SK-N-SH (cell line): ENCODE data around the gene NUAK1. TPM values are rescaled to one million over a fixed set of nuclear protein-coding genes. Genes with fewer than 3 reads are reported as not detected.

ENCODE experiments used
- CTCF ChIA-PET: fragments of 300-600, 350-600 bp; formaldehyde crosslinking; extraction: SDS; loops from one replicate; lab custom pipeline; 2021; lab: Yijun Ruan, JAX
- POLR2A ChIA-PET: fragments of 350-600 bp; sonication (Branson Sonifier 250); formaldehyde crosslinking; extraction: SDS; loops from one replicate; lab custom pipeline; 2020; ENCODE audit warnings: antibody characterized with exemption, inconsistent platforms; lab: Yijun Ruan, JAX
- DNase-seq: peaks from one replicate; pipeline ENCODE4 v3.0.0; 2012
- H2AFZ ChIP-seq: fragments of 200-600 bp; sonication (generic); 2 replicates; pipeline ENCODE4 v1.8.1; 2016; ENCODE audit warnings: antibody characterized with exemption, mild to moderate bottlenecking, low read depth
- H3F3A ChIP-seq: fragments of 200-600 bp; sonication (generic); replicated peaks from 2 replicates; pipeline ENCODE3; 2016; ENCODE audit warnings: antibody characterized with exemption, mild to moderate bottlenecking; ENCODE audit not compliant: insufficient read depth
- H3K27ac ChIP-seq, 2 experiments: fragments of 200-500 bp in 1 of 2; fragments of 200-600 bp in 1 of 2; sonication (Bioruptor generic) in 1 of 2; sonication (generic), shearing (Covaris generic) in 1 of 2; 2 replicates each; pipeline versions ENCODE4 v1.5.1 to v1.6.1; 2014 to 2016; ENCODE audit warnings: low read depth in 2 of 2, inconsistent platforms in 1 of 2, low read length in 1 of 2, mild to moderate bottlenecking in 1 of 2, mixed read lengths in 1 of 2
- H3K27me3 ChIP-seq: fragments of 200-600 bp; sonication (generic), shearing (Covaris generic); 2 replicates; pipeline ENCODE4 v1.6.1; 2016; ENCODE audit warnings: mixed run types; ENCODE audit not compliant: insufficient read depth
- H3K36me3 ChIP-seq, 2 experiments: fragments of 200-500 bp in 1 of 2; fragments of 200-600 bp in 1 of 2; sonication (Bioruptor generic) in 1 of 2; sonication (generic) in 1 of 2; replicated peaks in 1 of 2; 2 replicates each; pipeline versions ENCODE3 to v1.5.1; 2014 to 2016; ENCODE audit warnings: low read length in 1 of 2, mild to moderate bottlenecking in 1 of 2; ENCODE audit not compliant: insufficient read depth in 2 of 2, control insufficient read depth in 1 of 2
- H3K4me1 ChIP-seq, 2 experiments: fragments of 200-500 bp in 1 of 2; fragments of 200-600 bp in 1 of 2; sonication (Bioruptor generic) in 1 of 2; sonication (generic), shearing (Covaris generic) in 1 of 2; 2 replicates each; pipeline versions ENCODE4 v1.5.1 to v1.6.1; 2014 to 2016; ENCODE audit warnings: low read depth in 1 of 2, low read length in 1 of 2, mixed run types in 1 of 2; ENCODE audit not compliant: insufficient read depth in 2 of 2, control insufficient read depth in 1 of 2
- H3K4me2 ChIP-seq: fragments of 200-600 bp; sonication (generic), shearing (Covaris generic); 2 replicates; pipeline ENCODE4 v1.6.1; 2017; ENCODE audit warnings: mixed run types
- H3K4me3 ChIP-seq, 2 experiments: fragments of 200-500 bp in 1 of 2; fragments of 200-600 bp in 1 of 2; sonication (Bioruptor generic) in 1 of 2; sonication (generic), shearing (Covaris generic) in 1 of 2; 2 replicates each; pipeline versions ENCODE4 v1.5.1 to v1.8.1; 2014 to 2016; ENCODE audit warnings: low read depth in 2 of 2, inconsistent platforms in 1 of 2, low read length in 1 of 2, mild to moderate bottlenecking in 1 of 2, mixed read lengths in 1 of 2, moderate library complexity in 1 of 2
- H3K79me2 ChIP-seq: fragments of 200-600 bp; sonication (generic); 2 replicates; pipeline ENCODE4 v1.8.1; 2017; ENCODE audit warnings: mild to moderate bottlenecking; ENCODE audit not compliant: insufficient read depth
- H3K9ac ChIP-seq: fragments of 200-600 bp; sonication (generic); 2 replicates; pipeline ENCODE4 v1.6.1; 2017; ENCODE audit warnings: mixed run types
- H3K9me2 ChIP-seq: fragments of 200-600 bp; sonication (generic); 2 replicates; pipeline ENCODE4 v1.6.1; 2017; ENCODE audit warnings: mixed run types
- H3K9me3 ChIP-seq: fragments of 200-600 bp; sonication (generic); 2 replicates; pipeline ENCODE4 v1.6.1; 2017; ENCODE audit warnings: mixed run types, mild to moderate bottlenecking, moderate library complexity
- H4K20me1 ChIP-seq: fragments of 200-600 bp; sonication (generic); 2 replicates; pipeline ENCODE4 v1.6.1; 2017; ENCODE audit warnings: mild to moderate bottlenecking, mixed run types; ENCODE audit not compliant: insufficient read depth
- JUND ChIP-seq: IDR thresholded peaks from 2 replicates; pipeline ENCODE4 v1.4.0; 2012
- MEF2A ChIP-seq: IDR thresholded peaks from 2 replicates; pipeline ENCODE4 v1.4.0; 2012; ENCODE audit warnings: low read depth, borderline replicate concordance
- MXI1 ChIP-seq: IDR thresholded peaks from 2 replicates; pipeline ENCODE4 v1.6.1; 2012; ENCODE audit warnings: mild to moderate bottlenecking, low read depth, low read length, improper control_type of control experiment
- NFIC ChIP-seq: IDR thresholded peaks from 2 replicates; pipeline ENCODE4 v1.4.0; 2012; ENCODE audit warnings: borderline replicate concordance
- POLR2AphosphoS5 ChIP-seq: IDR thresholded peaks from 2 replicates; pipeline ENCODE4 v1.6.1; 2012; ENCODE audit warnings: low read depth, low read length
- RAD21 ChIP-seq: IDR thresholded peaks from 2 replicates; pipeline ENCODE4 v1.6.1; 2012; ENCODE audit warnings: mild to moderate bottlenecking, low read length
- RCOR1 ChIP-seq: fragments of 150-350 bp; IDR thresholded peaks from 2 replicates; pipeline ENCODE4 v1.6.1; 2017; ENCODE audit warnings: antibody characterized with exemption, low read length
- RXRA ChIP-seq: IDR thresholded peaks from 2 replicates; pipeline ENCODE4 v1.4.0; 2012; ENCODE audit warnings: low read depth, mild to moderate bottlenecking, borderline replicate concordance
- TEAD4 ChIP-seq: IDR thresholded peaks from 2 replicates; pipeline ENCODE4 v1.4.0; 2012; ENCODE audit warnings: mild to moderate bottlenecking, borderline replicate concordance; ENCODE audit not compliant: insufficient read depth
- WGBS: methylation state at CpG from one replicate; pipeline ENCODE4 v1.1.6; 2017; ENCODE audit warnings: low lambda C conversion rate; 5-methylcytosine and 5-hydroxymethylcytosine counted together
- polyA plus RNA-seq, 3 experiments: library from polyadenylated mRNA; depleted of rRNA; stranded (reverse); fragments of >200 nt; gene quantifications; 2 replicates each; pipeline ENCODE4 v1.2.3, GENCODE V29; 2012
- TF ChIP-seq, protein P1 (sequence below): IDR thresholded peaks from 2 replicates; pipeline ENCODE4 v1.4.0; 2012; ENCODE audit warnings: low read depth, borderline replicate concordance
- TF ChIP-seq, protein P2 (sequence below): IDR thresholded peaks from 2 replicates; pipeline ENCODE4 v1.4.0; 2012; ENCODE audit warnings: low read depth
- TF ChIP-seq, protein P3 (sequence below): IDR thresholded peaks from 2 replicates; pipeline ENCODE4; 2012
- TF ChIP-seq, protein P4 (sequence below): IDR thresholded peaks from 2 replicates; pipeline ENCODE4 v1.6.1; 2012; ENCODE audit warnings: mild to moderate bottlenecking, low read depth, low read length, moderate library complexity
- TF ChIP-seq, protein P5 (sequence below): fragments of 150-350 bp; IDR thresholded peaks from 2 replicates; pipeline ENCODE4 v1.6.1; 2017; ENCODE audit warnings: antibody characterized with exemption, low read length, low read depth, borderline replicate concordance
- TF ChIP-seq, protein P6 (sequence below): fragments of 200-600 bp; sonication (generic); IDR thresholded peaks from 2 replicates; pipeline ENCODE4 v1.6.1; 2017; ENCODE audit warnings: antibody characterized with exemption, mild to moderate bottlenecking, moderate library complexity

Gene NUAK1
- polyA plus RNA-seq, 1 of the 3 experiments (the other 2 are of a cell fraction) = 8.1 TPM

DNA sequence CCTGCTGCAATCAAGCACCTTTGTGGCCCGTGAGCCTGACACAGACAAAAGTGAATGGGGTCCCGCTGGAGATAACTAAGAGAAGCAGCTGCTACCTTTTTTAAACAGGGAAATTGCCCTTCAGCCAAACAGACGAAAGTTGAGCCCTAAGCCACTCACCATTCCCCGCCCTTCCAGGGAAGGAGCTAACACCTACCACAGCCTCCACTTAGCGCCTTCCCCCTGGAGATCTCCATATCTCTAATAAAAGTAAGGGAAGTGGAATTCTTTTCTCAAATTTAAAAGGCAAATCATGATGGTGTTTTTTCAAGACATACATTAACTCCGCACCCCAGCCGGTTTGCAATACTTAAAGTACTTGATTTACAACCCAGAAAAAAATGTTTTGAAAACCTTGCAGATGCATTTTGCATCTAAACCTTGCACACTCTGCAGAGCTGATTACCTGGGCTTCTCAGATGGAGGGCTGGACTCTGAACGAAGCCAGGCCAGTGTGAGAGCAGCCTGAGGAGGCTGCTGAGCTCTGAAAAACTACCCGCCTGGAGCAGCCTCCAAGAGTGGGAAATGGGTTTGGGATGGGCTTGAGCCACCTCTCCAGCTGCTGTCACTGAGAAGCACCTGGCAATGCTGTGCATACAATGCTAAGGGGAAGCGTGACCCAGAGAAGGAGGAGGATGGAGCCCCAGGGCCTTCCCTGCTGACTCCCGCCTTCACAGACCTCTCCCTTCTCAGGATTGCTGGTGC, 10.0 kb downstream of the NUAK1 start:
- peaks cover 100% of the 10 kb centered on the region for H3K79me2 ChIP-seq
- no peak overlapping the region for H3K4me3 ChIP-seq
- no peaks in the 10 kb centered on the region for H3K27me3 ChIP-seq
- H3F3A ChIP-seq = no peaks in the 10 kb centered on the region
- POLR2A ChIA-PET = no interaction called here
- H3K4me2 ChIP-seq = no peak overlapping the region
- no peak overlapping the region for H3K27ac ChIP-seq
- H3K36me3 ChIP-seq = no peaks in the 10 kb centered on the region
- no peak for DNase-seq
- no peak overlapping the region for H3K9ac ChIP-seq
- H3K9me2 ChIP-seq = no peaks in the 10 kb centered on the region
- no peaks in the 10 kb centered on the region for H3K9me3 ChIP-seq
- H3K4me1 ChIP-seq = peaks cover 12 to 35% of the 10 kb centered on the region in 2 experiments; a peak in 3 of 4 replicates
- WGBS = 91% methylated on average over 8 of the region's 11 CpGs
- no peak overlapping the region for H2AFZ ChIP-seq
- H4K20me1 ChIP-seq = peaks cover 97% of the 10 kb centered on the region
- CTCF ChIA-PET = interaction anchor here (1.6 kb wide), 1 partner anchor 708 kb away, joined by 4 read pairs; no protein-coding TSS in a partner anchor
- TF ChIP-seq MEF2A (no peak), NFIC (no peak), JUND (no peak), POLR2AphosphoS5 (no peak), MXI1 (no peak), RCOR1 (no peak)
- TF ChIP-seq, protein P1, sequence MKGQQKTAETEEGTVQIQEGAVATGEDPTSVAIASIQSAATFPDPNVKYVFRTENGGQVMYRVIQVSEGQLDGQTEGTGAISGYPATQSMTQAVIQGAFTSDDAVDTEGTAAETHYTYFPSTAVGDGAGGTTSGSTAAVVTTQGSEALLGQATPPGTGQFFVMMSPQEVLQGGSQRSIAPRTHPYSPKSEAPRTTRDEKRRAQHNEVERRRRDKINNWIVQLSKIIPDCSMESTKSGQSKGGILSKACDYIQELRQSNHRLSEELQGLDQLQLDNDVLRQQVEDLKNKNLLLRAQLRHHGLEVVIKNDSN = no peak
- TF ChIP-seq, protein P2, sequence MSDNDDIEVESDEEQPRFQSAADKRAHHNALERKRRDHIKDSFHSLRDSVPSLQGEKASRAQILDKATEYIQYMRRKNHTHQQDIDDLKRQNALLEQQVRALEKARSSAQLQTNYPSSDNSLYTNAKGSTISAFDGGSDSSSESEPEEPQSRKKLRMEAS = no peak
- TF ChIP-seq, all 33 proteins: peak for 0

DNA sequence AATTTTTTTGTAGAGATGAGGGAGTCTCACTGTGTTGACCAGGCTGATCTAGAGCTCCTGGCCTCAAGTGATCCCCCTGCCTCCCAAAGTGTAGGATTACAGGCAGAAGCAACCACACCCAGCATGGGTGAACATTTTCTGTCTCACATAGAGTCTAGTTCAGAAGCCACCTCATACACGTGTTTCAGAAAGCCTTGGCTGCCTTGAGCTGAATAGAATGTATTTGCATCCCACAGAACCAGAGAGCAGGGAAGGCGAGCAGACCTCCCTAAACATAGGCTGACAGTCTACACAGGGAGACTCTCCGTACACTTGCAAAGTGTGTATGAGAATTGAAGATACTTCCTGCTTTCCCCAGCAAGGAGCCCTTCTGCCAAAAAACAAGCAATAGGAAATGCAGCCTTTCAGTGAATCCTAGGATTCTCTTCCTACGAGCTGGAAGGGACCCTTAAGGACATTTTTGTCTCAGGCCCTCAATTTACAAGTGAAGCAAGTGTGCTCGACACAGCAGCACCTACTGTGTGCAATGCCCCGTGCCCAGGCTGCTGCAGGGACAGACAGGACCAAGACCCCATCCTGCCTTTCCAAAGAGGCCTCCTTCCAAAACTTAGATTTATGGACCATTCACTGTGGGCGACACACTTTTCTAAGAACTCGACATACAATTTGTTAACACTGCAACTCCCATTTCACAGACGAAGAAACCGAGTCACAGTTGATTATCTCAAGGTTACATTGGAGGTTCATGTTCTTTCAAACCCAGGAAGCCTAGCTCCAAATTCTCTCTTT, 11.2 kb downstream of the NUAK1 start:
- WGBS = 91% methylated on average over 10 of the region's 10 CpGs
- Histone ChIP-seq H3K79me2 (peaks cover 100% of the 10 kb centered on the region), H3K36me3 (no peaks in the 10 kb centered on the region), H3K27ac (peak overlapping the region in 1 of 2 experiments; percentile 44; a peak in 1 of 4 replicates), H3K9me3 (no peaks in the 10 kb centered on the region), H3K4me1 (peaks cover 8 to 24% of the 10 kb centered on the region in 2 experiments; a peak in 3 of 4 replicates), H3K4me3 (no peak overlapping the region), H3K9ac (no peak overlapping the region), H3K27me3 (no peaks in the 10 kb centered on the region), H4K20me1 (peaks cover 97% of the 10 kb centered on the region), H3K4me2 (0 out of 2 replicates have a peak overlapping the region, but pooled peaks have one; percentile 54), H2AFZ (no peak overlapping the region), H3K9me2 (no peaks in the 10 kb centered on the region), H3F3A (no peaks in the 10 kb centered on the region)
- ChIA-PET CTCF (interaction anchor here (0.6 to 1.6 kb wide), 5 partner anchors 8 to 707 kb away, joined by 3 to 4 read pairs (median 3); no protein-coding TSS in a partner anchor), POLR2A (no interaction called here)
- DNase-seq = no peak
- TF ChIP-seq, protein P3, sequence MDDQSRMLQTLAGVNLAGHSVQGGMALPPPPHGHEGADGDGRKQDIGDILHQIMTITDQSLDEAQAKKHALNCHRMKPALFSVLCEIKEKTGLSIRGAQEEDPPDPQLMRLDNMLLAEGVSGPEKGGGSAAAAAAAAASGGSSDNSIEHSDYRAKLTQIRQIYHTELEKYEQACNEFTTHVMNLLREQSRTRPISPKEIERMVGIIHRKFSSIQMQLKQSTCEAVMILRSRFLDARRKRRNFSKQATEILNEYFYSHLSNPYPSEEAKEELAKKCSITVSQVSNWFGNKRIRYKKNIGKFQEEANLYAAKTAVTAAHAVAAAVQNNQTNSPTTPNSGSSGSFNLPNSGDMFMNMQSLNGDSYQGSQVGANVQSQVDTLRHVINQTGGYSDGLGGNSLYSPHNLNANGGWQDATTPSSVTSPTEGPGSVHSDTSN = no peak
- no peak for TF ChIP-seq RXRA
- no peak for TF ChIP-seq TEAD4
- TF ChIP-seq, protein P4, sequence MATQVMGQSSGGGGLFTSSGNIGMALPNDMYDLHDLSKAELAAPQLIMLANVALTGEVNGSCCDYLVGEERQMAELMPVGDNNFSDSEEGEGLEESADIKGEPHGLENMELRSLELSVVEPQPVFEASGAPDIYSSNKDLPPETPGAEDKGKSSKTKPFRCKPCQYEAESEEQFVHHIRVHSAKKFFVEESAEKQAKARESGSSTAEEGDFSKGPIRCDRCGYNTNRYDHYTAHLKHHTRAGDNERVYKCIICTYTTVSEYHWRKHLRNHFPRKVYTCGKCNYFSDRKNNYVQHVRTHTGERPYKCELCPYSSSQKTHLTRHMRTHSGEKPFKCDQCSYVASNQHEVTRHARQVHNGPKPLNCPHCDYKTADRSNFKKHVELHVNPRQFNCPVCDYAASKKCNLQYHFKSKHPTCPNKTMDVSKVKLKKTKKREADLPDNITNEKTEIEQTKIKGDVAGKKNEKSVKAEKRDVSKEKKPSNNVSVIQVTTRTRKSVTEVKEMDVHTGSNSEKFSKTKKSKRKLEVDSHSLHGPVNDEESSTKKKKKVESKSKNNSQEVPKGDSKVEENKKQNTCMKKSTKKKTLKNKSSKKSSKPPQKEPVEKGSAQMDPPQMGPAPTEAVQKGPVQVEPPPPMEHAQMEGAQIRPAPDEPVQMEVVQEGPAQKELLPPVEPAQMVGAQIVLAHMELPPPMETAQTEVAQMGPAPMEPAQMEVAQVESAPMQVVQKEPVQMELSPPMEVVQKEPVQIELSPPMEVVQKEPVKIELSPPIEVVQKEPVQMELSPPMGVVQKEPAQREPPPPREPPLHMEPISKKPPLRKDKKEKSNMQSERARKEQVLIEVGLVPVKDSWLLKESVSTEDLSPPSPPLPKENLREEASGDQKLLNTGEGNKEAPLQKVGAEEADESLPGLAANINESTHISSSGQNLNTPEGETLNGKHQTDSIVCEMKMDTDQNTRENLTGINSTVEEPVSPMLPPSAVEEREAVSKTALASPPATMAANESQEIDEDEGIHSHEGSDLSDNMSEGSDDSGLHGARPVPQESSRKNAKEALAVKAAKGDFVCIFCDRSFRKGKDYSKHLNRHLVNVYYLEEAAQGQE = no peak
- TF ChIP-seq JUND = no peak
- no peak for TF ChIP-seq RAD21
- TF ChIP-seq MEF2A = no peak
- TF ChIP-seq, protein P5, sequence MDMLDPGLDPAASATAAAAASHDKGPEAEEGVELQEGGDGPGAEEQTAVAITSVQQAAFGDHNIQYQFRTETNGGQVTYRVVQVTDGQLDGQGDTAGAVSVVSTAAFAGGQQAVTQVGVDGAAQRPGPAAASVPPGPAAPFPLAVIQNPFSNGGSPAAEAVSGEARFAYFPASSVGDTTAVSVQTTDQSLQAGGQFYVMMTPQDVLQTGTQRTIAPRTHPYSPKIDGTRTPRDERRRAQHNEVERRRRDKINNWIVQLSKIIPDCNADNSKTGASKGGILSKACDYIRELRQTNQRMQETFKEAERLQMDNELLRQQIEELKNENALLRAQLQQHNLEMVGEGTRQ = no peak
- TF ChIP-seq, protein P6, sequence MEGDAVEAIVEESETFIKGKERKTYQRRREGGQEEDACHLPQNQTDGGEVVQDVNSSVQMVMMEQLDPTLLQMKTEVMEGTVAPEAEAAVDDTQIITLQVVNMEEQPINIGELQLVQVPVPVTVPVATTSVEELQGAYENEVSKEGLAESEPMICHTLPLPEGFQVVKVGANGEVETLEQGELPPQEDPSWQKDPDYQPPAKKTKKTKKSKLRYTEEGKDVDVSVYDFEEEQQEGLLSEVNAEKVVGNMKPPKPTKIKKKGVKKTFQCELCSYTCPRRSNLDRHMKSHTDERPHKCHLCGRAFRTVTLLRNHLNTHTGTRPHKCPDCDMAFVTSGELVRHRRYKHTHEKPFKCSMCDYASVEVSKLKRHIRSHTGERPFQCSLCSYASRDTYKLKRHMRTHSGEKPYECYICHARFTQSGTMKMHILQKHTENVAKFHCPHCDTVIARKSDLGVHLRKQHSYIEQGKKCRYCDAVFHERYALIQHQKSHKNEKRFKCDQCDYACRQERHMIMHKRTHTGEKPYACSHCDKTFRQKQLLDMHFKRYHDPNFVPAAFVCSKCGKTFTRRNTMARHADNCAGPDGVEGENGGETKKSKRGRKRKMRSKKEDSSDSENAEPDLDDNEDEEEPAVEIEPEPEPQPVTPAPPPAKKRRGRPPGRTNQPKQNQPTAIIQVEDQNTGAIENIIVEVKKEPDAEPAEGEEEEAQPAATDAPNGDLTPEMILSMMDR = no peak
